Central memory CD4-positive, alpha-beta T cell (primary cell): ENCODE measurements around the gene MEGF11.
"Not testable (repeated sequence)": the region's sequence is repeated elsewhere in the genome, so short reads cannot be mapped to it uniquely, and the experiment has no call there.

Experiments used
- DNase-seq: peaks from one replicate; pipeline ENCODE4 v3.0.0; 2022

Gene MEGF11

GRCh38 chr15:66275352-66275751 is 21.8 kb upstream of the MEGF11 start:
- DNase-seq: no peak

- no peak for DNase-seq
Measured at GRCh38 chr15:66270932-66271331, 17.4 kb upstream of the MEGF11 start.

GRCh38 chr15:66269326-66270090 is 16.0 kb upstream of the MEGF11 start:
- no peak for DNase-seq

GRCh38 chr15:66264859-66265513 is 11.4 kb upstream of the MEGF11 start:
- DNase-seq: no peak

GRCh38 chr15:66262837-66263236 is 9.3 kb upstream of the MEGF11 start:
- not testable (repeated sequence) for DNase-seq

- no peak for DNase-seq
Measured at GRCh38 chr15:66261056-66261455, 7.5 kb upstream of the MEGF11 start.

GRCh38 chr15:66256692-66257091 is 3.1 kb upstream of the MEGF11 start:
- no peak for DNase-seq

- DNase-seq: no peak
Measured at GRCh38 chr15:66254951-66255676, 1.6 kb upstream of the MEGF11 start.

- no peak for DNase-seq
Measured at GRCh38 chr15:66254089-66254950, 770 bp upstream of the MEGF11 start.

GRCh38 chr15:66252685-66253417 is 699 bp downstream of the MEGF11 start:
- peak; percentile 14 for DNase-seq

- DNase-seq: peak; percentile 19
Measured at GRCh38 chr15:66251790-66252684, 1.5 kb downstream of the MEGF11 start.

- no peak for DNase-seq
Measured at GRCh38 chr15:66251065-66251789, 2.3 kb downstream of the MEGF11 start.

- DNase-seq: no peak
Measured at GRCh38 chr15:66249605-66250174, 3.9 kb downstream of the MEGF11 start.

- no peak for DNase-seq
Measured at GRCh38 chr15:66246937-66247336, 6.6 kb downstream of the MEGF11 start.

- not testable (repeated sequence) for DNase-seq
Measured at GRCh38 chr15:66245832-66246231, 7.7 kb downstream of the MEGF11 start.

- DNase-seq: no peak
Measured at GRCh38 chr15:66241908-66242285, 11.7 kb downstream of the MEGF11 start.

- DNase-seq: no peak
Measured at GRCh38 chr15:66241087-66241907, 12.3 kb downstream of the MEGF11 start.

GRCh38 chr15:66240240-66240794 is 13.2 kb downstream of the MEGF11 start:
- no peak for DNase-seq

GRCh38 chr15:66239514-66239913 is 14.0 kb downstream of the MEGF11 start:
- no peak for DNase-seq
